ENCODE measurements around the gene CARHSP1.
"Not testable (repeated sequence)": the region's sequence is repeated elsewhere in the genome, so short reads cannot be mapped to it uniquely, and the experiment has no call there.

The CARHSP1 gene

GRCh38 chr16:8868416-8869211 lies at the start of gene CARHSP1:
TSS of gene CARHSP1 (minus strand) at chr16:8869006. CDS start at chr16:8859328, 9,678 bp downstream.
- peak; percentile 87 for DNase-seq

- DNase-seq: not testable (repeated sequence)
Observed at GRCh38 chr16:8917336-8917735, 48.5 kb upstream of the CARHSP1 start.

- DNase-seq: no peak
Observed at GRCh38 chr16:8916541-8917225, 47.9 kb upstream of the CARHSP1 start.

- DNase-seq: no peak
Observed at GRCh38 chr16:8915722-8916301, 47.0 kb upstream of the CARHSP1 start.

- no peak for DNase-seq
Observed at GRCh38 chr16:8914098-8914497, 45.3 kb upstream of the CARHSP1 start.

- DNase-seq: no peak
Observed at GRCh38 chr16:8912793-8913192, 44.0 kb upstream of the CARHSP1 start.

GRCh38 chr16:8910811-8911210 lies 42.0 kb upstream of the CARHSP1 start:
- no peak for DNase-seq

GRCh38 chr16:8908810-8909468 lies 40.1 kb upstream of the CARHSP1 start:
- DNase-seq: no peak

- no peak for DNase-seq
Observed at GRCh38 chr16:8907096-8907495, 38.3 kb upstream of the CARHSP1 start.

- no peak for DNase-seq
Observed at GRCh38 chr16:8905795-8906591, 37.2 kb upstream of the CARHSP1 start.

GRCh38 chr16:8905168-8905762 lies 36.5 kb upstream of the CARHSP1 start:
- DNase-seq: no peak

- DNase-seq: no peak
Observed at GRCh38 chr16:8904018-8904430, 35.2 kb upstream of the CARHSP1 start.

- no peak for DNase-seq
Observed at GRCh38 chr16:8903004-8903403, 34.2 kb upstream of the CARHSP1 start.

- no peak for DNase-seq
Observed at GRCh38 chr16:8901320-8901861, 32.6 kb upstream of the CARHSP1 start.

GRCh38 chr16:8900343-8900742 lies 31.5 kb upstream of the CARHSP1 start:
- no peak for DNase-seq

- no peak for DNase-seq
Observed at GRCh38 chr16:8899709-8900317, 31.0 kb upstream of the CARHSP1 start.

GRCh38 chr16:8898660-8899318 lies 30.0 kb upstream of the CARHSP1 start:
- DNase-seq: no peak

GRCh38 chr16:8894736-8895334 lies 26.0 kb upstream of the CARHSP1 start:
- no peak for DNase-seq

- DNase-seq: no peak
Observed at GRCh38 chr16:8893976-8894690, 25.3 kb upstream of the CARHSP1 start.

- no peak for DNase-seq
Observed at GRCh38 chr16:8893426-8893825, 24.6 kb upstream of the CARHSP1 start.
